Measurements from ENCODE around the gene NUTM2E.
"Not testable (repeated sequence)": the region's sequence is repeated elsewhere in the genome, so short reads cannot be mapped to it uniquely, and the experiment has no call there.

NUTM2E gene, protein sequence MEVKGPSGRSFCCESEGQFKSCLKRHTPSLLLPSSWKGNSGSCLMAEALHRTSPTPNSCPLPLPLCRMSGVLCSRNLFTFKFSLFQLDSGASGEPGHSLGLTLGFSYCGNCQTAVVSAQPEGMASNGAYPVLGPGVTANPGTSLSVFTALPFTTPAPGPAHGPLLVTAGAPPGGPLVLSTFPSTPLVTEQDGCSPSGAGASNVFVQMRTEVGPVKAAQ (N-terminal part only)

GRCh38 chr10:79826496-79827215 lies at the start of gene NUTM2E:
NUTM2E (plus strand) TSS chr10:79826739; CDS start chr10:79841741, 15,002 bp downstream.
- DNase-seq, result peak; percentile 82

GRCh38 chr10:79777997-79778396 lies 48.5 kb upstream of the NUTM2E start:
- DNase-seq, result not testable (repeated sequence)

DNA sequence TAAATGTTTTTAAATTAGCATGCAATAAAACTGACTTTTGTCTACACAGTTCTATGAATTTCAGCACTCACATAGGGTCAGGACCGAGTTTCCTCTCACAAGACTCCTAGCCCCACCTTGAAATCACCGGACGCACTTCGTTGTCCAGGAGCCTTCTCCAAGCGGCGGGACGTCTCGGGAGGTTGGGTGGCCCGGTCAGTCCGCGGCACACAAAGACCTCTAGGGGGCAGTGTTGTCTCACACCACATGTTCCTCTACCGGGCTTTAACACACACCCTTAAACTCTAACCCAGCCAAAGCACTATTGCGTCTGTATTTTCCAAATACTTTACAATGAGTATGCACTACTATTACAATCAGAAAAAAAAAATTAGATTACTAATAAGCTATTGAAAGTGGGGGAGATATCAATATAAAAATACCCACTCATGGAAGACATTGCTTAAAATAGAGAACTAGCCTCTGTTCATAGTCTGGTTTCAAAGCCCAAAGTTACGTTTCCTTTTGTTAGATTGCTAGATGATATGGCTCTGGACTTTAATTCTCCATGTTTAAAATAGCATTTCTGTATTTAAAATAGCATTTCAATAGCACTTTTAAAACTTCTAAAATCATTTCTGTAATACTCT lies 47.1 kb upstream of the NUTM2E start:
- peak; percentile 20 for DNase-seq

- not testable (repeated sequence) for DNase-seq
Measured at GRCh38 chr10:79779992-79780391, 46.5 kb upstream of the NUTM2E start.

- DNase-seq, result not testable (repeated sequence)
Measured at GRCh38 chr10:79781584-79781983, 45.0 kb upstream of the NUTM2E start.

GRCh38 chr10:79787455-79787952 lies 39.0 kb upstream of the NUTM2E start:
- not testable (repeated sequence) for DNase-seq

DNA sequence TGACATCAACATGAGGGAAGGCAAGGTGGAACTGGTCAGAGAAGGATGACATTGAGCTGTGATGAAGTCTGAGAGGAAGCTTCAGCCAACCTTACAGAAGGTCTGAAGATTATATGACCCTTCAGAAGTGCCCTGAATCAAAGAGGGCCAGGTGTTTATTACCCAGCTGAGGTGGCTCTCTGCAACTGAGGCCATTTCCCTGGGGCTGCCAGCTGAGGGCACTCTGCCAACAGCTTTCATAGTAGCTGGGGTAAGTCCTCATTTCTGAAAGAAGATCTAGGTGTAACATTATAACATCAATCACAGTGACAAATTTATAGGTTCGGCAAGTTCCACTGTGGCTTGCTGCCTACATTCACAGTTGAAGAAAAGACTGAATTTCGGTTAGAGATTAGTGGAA lies 37.2 kb upstream of the NUTM2E start:
- DNase-seq, result not testable (repeated sequence)

DNA sequence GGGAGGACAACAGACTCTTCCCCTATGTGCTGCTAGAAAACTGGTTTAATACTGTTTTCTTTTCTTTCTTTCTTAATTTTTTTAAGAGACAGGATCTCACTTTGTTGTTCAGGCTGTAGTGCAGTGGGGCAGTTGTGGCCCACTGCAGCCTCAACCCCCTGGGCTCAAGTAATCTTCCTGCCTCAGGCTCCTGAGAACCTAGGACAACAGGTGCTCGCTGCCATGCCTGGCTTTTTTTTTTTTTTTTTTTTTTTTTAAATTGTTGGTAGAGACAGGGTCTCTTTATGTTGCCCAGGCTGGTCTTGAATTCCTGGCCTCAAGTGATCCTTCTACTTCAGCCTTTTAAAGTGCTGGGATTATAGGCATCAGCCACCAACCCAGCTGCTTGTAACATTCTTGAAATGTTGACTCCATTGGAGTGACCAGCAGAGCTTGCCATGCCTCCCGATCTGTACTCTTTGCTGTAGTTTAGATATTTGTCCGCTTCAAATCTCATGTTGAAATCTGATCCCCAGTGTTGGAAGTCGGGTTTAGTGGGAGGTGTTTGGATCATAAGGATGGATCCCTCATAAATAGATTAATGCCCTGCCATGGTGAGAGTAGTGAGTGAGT lies 34.5 kb upstream of the NUTM2E start:
- DNase-seq, result not testable (repeated sequence)

DNA sequence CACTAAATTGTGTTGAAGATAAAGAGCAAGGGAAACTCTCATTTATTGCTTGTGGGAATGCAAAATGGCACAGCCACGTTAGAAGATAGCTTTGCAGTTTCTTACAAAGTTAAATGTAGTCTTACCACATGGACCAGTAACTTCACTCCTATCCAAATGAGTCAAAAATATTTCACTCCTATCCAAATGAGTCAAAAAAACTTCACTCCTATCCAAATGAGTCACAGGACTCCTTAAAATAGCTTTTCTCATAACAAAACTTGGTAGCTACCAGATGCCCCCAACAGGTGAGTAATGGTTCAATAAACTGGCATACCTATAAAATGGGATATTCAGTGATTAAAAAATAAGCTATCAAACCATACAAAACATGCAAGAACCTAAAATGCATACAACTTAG lies 27.2 kb upstream of the NUTM2E start:
- DNase-seq, result not testable (repeated sequence)

DNA sequence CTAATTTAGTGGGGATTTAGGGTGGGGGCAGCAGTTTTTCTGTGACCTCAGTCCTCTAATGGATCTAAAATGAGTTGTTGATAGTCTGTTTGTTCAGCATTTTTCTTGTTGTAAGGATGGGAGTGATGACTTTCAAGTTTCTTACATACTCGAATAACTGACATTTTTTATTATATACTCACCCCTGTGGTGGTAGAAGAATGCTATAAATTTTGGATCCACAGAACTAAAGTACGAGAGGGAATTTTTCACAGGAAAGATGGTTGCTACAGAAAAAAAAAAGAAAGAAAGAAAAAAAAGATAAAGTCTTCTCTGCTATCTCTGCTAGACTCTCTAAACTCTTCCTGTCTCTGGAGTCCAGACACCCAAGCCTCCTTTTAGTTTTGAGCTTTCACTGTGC lies 20.7 kb upstream of the NUTM2E start:
- DNase-seq, result not testable (repeated sequence)

DNA sequence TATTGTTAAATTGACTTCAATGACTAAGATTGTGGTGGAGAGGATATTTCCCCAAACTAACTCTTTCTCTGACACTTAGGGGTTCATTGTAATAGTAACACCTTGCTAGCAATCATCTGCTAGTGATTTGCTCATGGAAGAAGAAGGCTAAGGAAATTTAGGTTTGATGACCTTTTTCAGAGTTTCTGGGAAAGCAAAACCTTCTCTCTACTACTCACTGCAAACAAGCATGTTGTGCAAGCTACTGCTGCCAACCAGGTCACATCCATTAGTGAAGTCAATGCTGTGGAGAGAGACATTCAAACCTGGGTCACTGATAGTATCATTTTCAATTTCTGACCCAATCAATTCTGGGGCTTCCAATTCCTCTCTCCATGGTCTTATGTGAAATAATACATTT lies 14.6 kb upstream of the NUTM2E start:
- not testable (repeated sequence) for DNase-seq

- not testable (repeated sequence) for DNase-seq
Measured at GRCh38 chr10:79816290-79816689, 10.2 kb upstream of the NUTM2E start.

DNA sequence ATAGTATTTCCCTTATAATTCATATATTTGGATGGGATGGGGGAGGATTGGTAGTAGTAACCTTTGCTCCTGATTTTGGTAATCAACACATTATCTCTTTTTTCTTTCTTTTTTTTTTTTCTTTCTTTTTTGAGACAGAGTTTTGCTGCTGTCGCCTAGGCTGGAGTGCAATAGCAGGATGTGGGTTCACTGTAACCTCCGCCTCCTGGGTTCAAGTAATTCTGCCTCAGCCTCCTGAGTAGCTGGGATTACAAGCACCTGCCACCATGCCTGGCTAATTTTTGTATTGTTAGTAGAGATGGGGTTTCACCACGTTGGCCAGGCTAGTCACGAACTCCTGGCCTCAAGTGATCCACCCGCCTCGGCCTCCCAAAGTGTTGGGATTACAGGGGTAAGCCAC lies 3.2 kb upstream of the NUTM2E start:
- not testable (repeated sequence) for DNase-seq

GRCh38 chr10:79825587-79826011 lies 940 bp upstream of the NUTM2E start:
- DNase-seq, result not testable (repeated sequence)

DNA sequence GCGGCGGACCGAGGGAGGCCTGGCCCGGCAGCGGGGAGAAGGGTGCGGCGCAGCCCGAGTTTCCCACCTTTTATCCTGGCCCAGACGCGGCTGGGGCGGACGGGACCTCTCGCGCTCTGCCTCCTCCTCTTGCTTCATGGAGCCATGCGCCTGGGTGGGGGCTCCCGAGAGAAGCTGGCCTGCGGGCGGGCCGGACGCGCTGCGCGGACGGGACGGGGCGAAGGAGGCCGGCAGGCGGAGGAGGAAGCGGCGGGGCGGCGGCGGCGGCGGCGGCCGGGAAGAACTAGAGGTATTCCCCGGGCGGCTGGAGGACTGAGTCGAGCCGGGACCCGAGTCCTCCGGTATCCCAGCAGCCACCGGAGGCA lies 426 bp upstream of the NUTM2E start:
- not testable (repeated sequence) for DNase-seq

DNA sequence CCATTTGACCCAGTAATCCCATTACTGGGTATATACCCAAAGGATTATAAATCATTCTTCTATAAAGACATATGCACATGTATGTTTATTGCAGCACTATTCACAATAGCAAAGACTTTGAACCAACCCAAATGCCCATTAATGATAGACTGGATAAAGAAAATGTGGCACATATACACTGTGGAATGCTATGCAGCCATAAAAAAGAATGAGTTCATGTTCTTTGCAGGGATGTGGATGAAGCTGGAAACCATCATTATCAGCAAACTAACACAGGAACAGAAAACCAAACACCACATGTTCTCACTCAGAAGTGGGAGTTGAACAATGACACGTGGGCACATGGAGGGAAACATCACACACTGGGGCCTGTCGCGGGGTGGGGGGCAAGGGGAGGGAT lies 7.3 kb downstream of the NUTM2E start:
- DNase-seq, result not testable (repeated sequence)

DNA sequence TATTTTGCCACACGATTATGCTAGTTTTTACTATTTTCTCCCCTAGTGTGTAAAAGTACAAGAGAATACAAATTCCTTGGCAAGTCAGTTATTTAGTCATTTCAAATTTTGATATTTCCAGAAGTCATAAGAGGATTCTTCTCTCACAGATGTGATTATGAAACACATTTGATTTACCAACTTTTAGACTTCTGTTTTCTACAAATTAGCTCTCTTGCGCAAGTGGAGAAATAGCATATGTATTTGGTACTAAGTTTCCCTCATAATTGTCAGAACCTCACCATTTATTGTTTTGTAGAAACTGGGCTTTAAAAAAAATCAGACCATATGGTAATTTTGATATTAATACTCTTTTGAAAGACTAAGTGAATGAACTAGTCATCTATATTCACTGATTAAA lies 9.4 kb downstream of the NUTM2E start:
- not testable (repeated sequence) for DNase-seq

DNA sequence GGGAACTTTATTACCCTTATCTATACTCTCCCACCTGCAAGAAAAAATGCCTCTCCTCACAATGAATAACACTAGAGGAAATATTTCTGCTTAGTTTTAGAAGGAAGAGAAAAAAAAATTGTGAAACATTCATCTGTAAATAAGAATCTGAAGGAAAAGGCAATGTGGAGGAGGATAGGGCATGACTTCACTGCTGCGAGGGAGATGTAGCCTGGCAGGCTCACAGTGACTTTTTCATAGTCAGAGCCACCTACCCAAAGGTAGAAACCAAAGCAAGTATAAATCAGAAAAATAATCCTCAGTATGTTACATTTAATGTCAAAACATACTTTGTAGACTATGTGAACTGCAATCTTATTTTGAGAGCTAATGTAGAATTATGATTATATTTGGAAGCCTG lies 10.4 kb downstream of the NUTM2E start:
- DNase-seq, result not testable (repeated sequence)

DNA sequence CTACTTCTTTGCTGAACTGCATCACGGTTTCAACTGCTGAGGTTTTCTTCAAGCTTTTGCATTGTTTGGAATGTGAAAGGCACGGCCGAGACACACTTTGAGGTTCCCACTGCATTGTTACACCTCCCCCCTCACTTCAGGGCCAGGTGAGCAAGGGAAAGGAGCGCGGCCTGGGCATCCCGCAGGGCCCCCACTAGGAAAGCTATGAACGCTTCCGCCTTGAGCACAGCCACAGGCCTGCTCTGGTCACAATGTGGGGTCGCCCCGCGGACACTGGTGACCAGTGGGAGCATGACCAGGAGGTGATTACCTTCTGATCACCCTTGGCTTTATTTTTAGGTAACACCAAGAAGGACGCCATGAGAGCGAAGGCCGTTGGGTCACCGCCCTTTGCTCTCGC lies 11.9 kb downstream of the NUTM2E start:
- not testable (repeated sequence) for DNase-seq

- not testable (repeated sequence) for DNase-seq
Measured at GRCh38 chr10:79853191-79853854, 26.8 kb downstream of the NUTM2E start.

- DNase-seq, result not testable (repeated sequence)
Measured at GRCh38 chr10:79862269-79862668, 35.7 kb downstream of the NUTM2E start.

GRCh38 chr10:79862803-79863202 lies 36.3 kb downstream of the NUTM2E start:
- not testable (repeated sequence) for DNase-seq

All from NCI-H1694 treated with DMSO at 0.1 percent for 48 hours (cell line).